HepG2 (cell line): ENCODE measurements around the gene MYO16.

Source experiments
- FOXA1 ChIP-seq, 2 experiments: fragments of 450-650 bp in 1 of 2; sonication (generic) in 1 of 2; formaldehyde crosslinking in 1 of 2; IDR thresholded peaks; 2 replicates each; pipeline versions ENCODE4 v1.4.0 to v1.6.1; 2016 to 2020; ENCODE audit warnings: missing genetic modification reagents in 1 of 2
- NCOA2 ChIP-seq: sonication (generic); formaldehyde crosslinking; IDR thresholded peaks from 2 replicates; pipeline ENCODE4 v1.8.0; 2022; ENCODE audit warnings: inconsistent platforms
- PCBP2 ChIP-seq: fragments of 200-400 bp; formaldehyde crosslinking; optimal IDR thresholded peaks from 2 replicates; pipeline ENCODE3; 2018; ENCODE audit warnings: low read length, low read depth; ENCODE audit not compliant: poor library complexity, severe bottlenecking
- ZFP36L1 ChIP-seq: sonication (generic); formaldehyde crosslinking; IDR thresholded peaks from 2 replicates; pipeline ENCODE4 v1.8.0; 2022; ENCODE audit warnings: mild to moderate bottlenecking, missing genetic modification reagents, moderate library complexity

DNA sequence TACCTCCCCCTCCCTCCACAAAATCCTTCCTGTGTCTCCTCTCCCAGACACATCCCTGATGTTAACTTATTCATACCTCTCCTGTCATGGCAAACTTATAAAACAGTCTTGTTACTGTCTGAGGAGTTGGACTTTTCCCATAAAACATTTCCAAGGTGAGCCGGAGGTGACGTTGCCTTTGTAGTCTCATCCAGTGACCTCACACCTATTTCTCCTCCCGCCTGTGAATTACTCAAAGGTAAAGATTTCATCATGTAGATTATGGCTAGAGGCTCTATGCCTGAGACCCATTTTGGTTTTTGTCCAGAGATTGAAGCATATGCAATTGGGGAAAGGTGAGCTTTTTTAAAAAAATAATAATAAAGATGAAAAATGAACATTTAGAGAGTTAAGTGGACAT lies 529.0 kb downstream of the MYO16 start:
- TF ChIP-seq NCOA2 (no peak), PCBP2 (no peak), ZFP36L1 (CRISPR knock-in tag) (no peak), FOXA1 (IDR thresholded peaks at IDR 0.05) (no peak), FOXA1 (CRISPR knock-in tag; IDR thresholded peaks at IDR 0.05) (no peak)
